ENCODE results near the gene TTLL6.
"Not testable (repeated sequence)": the region's sequence is repeated elsewhere in the genome, so short reads cannot be mapped to it uniquely, and the experiment has no call there.

Gene TTLL6

DNA sequence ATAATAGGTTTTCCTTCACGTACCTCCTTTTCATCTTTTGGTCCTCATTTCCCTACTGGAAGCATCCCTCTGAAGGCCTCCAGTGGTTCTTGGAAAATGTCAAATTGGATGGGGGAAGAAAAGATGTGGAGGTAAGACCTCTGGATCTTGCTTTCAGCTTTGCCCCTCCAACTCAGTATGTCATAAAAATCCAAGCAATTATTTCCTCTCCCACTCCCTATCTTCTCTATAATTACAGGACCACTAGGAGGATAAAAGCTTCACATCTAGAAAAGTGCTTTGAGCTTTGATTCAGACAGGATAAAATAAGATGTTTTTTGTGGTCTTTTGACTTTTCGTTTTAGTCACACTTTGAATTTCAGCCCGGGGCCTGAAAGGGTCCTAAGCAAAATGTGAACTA is 1.7 kb downstream of the TTLL6 start:
- DNase-seq (ENCODE audit: low read depth in 2 of 2): no peak

GRCh38 chr17:48814504-48814903 is 2.5 kb downstream of the TTLL6 start:
- peak; percentile 33 to 52 for DNase-seq (ENCODE audit: low read depth in 2 of 2)

- DNase-seq (ENCODE audit: low read depth in 2 of 2): no peak
Observed at GRCh38 chr17:48812001-48812400, 5.0 kb downstream of the TTLL6 start.

DNA sequence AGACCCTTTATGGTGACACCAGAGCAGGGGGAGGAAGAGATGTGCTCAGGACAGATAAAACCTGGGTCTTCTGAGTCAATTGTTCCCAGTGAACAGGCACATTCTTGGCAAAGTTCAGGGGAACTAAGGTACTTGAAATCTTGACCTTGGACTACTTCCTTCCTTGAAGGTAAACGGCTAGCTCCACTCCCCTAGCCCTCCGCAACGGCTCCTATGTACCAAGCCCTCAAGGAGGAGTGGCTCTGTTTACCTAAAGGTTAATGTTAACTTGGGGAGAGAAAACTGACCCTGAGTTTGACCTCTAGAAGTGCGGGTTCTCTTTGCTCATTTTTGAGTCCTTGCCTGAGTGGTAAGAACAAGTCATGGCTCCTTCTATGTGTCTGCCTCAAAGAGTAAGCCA is 7.8 kb downstream of the TTLL6 start:
- DNase-seq (ENCODE audit: low read depth in 2 of 2): no peak

- peak; percentile 62 to 66 for DNase-seq (ENCODE audit: low read depth in 2 of 2)
Observed at GRCh38 chr17:48804936-48805411, 12.1 kb downstream of the TTLL6 start.

DNA sequence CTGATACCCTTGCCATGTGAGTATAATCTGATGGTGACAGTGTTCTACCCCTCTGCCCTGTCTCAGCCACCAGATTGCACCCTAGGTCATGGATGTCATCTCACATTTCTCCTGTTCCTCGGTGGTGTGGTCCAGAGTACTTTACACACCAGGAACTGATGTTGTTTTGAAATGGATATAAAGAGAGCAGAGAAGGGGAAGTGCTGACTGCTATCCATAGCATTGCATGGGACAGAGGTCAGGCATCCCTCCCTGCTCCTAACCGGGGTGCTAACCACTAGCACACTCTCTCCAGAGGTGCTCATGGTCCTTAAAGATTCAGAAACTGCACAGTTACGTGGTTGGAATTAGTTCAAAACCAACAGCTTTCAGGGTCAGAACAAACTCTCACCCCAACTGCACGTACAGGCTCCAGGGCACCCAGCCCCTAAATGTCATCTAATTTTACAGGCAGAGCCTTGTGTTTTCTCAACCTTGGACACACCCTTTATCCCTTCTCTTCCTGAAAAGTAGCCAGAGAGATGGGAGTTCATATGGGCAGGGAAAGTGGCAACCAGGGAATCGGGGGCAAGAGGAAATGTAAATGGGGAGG is 16.3 kb downstream of the TTLL6 start:
- no peak for DNase-seq (ENCODE audit: low read depth in 2 of 2)

DNA sequence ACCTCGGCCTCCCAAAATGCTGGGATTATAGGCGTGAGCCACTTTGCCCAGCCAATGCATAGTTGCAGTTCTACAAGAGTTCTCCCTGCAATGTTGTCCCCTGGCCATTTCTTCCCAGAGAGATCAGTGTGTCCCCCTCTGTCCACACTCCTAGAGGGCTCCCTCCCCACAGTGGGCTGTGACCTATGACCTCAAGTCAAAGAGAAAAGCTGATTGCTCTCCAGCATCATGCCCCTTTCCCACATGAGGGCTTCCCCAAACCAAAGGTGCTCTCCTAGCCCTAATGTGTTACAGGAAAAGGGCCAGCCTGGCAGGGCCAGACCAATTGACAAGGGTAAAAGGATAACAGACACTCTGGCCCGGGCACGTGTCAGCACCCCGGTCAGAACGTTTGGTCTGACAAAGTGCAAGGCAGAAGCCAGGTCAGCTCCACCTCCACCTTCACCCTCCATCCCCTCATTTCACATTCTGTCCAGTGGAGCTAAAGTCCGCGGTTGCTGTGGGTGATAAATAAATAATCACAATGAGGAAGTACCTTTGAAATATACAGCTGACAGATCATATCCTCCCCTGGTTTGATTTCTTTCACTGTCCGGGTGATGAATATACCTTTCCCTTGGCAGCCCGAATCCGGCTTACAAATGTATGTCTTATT is 17.8 kb downstream of the TTLL6 start:
- DNase-seq (ENCODE audit: low read depth in 2 of 2): no peak

DNA sequence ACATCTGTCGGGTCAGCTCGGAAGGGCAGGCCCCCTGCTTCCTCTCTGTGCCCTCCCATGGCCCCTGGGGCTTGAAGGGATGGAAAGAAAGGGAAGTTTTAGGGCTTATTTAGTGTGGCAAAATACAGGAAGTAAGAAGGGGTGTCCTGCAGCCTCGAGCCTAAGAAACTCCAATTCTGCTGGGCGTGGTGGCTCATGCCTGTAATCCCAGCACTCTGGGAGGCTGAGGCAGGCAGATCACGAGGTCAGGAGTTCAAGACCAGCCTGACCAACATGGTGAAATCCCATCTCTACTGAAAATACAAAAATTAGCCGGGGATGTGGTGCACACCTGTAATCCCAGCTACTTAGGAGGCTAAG is 20.9 kb downstream of the TTLL6 start:
- DNase-seq (ENCODE audit: low read depth in 2 of 2): not testable (repeated sequence)

DNA sequence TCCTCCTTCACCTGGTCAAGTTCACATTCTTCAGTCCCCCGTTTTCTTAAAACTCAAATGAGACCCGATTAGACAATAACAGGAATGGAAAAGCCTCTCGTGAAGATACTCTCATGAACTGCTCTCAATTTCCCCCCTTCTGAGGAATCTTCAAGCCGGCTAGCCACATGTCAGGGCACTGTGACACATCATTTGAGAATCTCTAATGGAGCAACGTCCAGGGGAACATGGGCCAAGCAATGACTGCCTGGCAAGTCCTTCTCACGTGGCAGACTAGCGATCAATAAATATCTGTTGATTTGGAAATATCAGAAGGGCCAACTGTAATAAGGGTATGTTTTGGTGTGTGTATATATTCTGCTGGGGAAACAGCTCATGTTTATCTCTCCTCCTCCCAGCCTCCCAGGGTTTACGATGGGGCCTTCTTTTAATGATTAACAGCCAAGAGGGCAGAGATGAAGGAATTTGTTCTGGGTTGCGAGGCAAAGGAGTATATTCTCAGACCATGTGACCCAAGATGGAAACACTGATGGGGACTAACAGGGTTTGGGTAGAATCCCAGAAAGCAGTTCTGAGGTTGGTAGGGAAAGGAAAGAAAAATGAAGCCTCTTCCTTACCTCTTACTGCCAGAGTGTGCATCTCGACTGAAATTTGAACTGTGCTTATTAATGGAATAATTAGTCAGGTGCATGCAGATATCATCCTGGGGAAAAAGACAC is 21.4 kb downstream of the TTLL6 start:
- no peak for DNase-seq (ENCODE audit: low read depth in 2 of 2)

- no peak for DNase-seq (ENCODE audit: low read depth in 2 of 2)
Observed at GRCh38 chr17:48792033-48792798, 24.8 kb downstream of the TTLL6 start.

DNA sequence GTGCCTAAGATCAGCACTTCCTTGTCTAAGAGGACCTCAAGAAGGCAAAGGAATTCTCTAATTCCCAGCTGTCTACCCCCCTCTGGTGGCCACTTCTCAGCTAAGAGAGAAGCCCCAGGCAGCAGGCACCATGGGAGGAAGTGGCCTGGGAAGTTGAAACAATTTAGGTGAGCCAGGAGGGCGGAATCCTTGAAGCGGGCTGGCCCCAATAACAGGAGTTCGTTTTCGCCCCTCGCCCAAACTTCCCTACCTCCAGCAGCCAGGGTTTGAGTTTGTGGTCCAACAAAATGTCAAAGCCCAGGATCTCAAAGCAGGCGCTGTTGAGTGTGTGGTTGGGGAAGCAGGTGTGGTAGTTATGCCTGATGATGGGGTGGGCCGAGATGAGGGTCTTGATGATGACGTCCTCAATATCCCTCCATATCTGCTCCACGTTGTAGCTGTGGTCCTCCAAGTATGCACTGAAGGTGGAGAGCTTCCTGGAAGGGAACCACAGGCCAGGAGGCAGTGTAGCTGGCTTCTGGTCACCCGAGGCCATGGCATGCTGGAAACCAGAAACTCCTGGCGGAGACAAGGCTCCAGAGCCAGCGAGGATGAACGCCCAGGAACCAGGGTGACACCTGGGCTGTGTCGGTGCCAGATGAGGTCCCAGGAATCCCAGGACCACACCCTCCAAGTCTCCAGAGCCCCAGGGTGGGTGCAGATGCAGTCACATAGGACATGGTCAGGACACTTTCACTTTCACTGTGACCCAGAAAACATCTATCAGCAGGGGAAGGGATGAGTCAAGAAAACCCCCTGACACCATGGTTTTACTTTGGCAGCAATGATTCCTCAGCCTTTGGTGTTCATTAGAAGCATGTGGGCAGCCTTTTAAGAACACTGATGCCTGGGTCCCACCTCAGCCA is 25.6 kb downstream of the TTLL6 start:
- DNase-seq (ENCODE audit: low read depth in 2 of 2): peak in 1 of 2 donors; percentile 7

DNA sequence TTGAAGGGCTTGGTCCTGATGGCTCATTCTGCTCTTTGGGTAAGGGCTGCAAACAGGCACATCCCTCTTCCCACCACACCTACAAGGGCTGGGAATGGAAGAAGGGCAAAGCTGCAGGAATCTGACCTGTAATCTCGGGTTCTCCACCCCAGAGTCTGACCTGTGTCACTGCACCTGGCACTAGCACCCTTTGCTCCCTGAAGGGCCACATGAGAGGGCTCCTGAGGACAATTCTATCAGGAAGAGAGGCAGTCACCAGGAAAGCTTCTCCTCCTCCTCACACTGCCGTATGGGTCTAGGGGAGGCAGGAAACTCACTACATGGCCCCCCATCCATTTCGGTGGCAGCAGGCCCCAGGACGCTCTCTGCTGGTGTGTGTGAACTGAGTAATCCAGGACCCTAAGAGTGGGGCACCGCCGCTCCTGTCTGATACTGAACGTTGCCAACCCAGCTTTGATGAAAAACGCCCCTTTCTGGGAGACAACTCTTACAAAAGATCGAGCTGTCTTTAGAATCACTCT is 26.4 kb downstream of the TTLL6 start:
- no peak for DNase-seq (ENCODE audit: low read depth in 2 of 2)

- DNase-seq (ENCODE audit: low read depth in 2 of 2): no peak
Observed at GRCh38 chr17:48787828-48788227, 29.2 kb downstream of the TTLL6 start.

- DNase-seq (ENCODE audit: low read depth in 2 of 2): no peak
Observed at GRCh38 chr17:48779421-48779820, 37.6 kb downstream of the TTLL6 start.

GRCh38 chr17:48776602-48777001 is 40.4 kb downstream of the TTLL6 start:
- no peak for DNase-seq (ENCODE audit: low read depth in 2 of 2)

DNA sequence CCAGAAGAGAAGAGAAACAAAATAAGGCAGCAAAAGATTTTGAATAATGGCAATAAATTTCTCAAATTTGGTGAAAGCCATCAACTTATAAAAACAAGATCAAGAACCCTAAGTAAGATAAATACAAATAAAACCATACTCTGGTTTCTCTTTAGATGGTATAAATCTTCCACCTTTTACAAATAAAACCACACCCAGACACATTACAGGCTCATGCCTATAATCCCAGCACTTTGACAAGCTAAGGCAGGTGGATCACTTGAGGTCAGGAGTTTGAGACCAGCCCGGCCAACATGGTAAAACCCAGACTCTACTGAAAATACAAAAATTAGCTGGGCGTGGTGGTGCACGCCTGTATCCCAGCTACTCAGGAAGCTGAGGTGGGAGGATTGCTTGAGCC is 43.8 kb downstream of the TTLL6 start:
- DNase-seq (ENCODE audit: low read depth in 2 of 2): no peak

- DNase-seq (ENCODE audit: low read depth in 2 of 2): no peak
Observed at GRCh38 chr17:48770954-48771353, 46.1 kb downstream of the TTLL6 start.

DNA sequence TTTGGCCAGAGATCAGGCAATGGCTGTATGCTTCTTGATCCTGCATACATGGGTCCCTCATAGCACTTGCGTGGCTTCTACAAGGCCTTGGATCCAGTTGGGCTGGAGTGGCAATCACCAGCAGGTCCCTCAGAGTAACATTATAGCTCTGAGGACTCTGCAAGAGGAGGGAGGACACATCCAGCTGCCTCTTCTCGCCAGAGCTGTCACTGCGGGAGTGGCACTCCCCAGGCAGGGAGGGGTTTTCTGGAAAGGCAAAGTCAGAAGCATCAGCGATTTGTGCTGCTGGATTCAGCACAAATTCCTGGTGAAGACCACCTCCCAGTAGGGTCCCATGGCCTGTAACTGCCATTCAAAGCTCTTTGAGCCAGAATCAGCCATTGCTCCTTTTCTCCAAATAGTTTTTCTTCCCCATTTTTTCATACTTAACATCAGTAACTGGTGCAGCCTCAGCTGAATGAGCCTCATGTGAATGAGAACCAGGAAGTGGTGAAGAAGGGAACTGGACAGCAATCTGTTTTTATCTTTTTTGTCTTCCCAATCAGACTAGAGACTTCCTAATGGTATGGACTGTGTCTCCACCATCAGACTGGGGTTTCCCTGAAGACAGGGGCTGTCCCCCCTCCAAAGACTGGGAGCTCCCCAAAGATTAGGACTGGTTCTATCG is 47.9 kb downstream of the TTLL6 start:
- no peak for DNase-seq (ENCODE audit: low read depth in 2 of 2)

DNA sequence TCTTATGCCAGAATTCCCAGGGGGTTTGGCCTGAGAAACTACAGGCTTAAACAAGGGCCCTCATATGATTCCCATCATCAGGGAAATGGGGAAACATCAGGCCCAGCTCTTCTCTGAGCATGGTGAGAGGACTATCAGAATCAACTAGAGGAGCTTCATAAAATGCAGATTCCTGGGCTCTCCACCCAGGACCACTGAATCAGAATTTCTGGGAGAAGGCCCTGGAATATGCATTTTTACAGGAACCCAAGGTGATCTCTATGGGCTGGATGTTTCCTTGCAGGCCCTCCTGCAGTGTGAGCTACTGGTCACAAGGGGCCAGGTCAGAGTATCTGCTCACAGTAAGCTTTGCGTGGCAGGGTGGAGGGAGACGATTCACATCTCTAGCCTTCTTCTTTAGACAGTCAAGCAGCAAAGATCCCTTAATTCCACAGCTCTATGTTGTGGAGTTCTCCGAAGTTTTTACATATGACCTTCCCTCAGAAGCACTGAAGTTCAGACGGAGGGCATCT is 49.7 kb downstream of the TTLL6 start:
- no peak for DNase-seq (ENCODE audit: low read depth in 2 of 2)

GRCh38 chr17:48761114-48761513 is 55.9 kb downstream of the TTLL6 start:
- no peak for DNase-seq (ENCODE audit: low read depth in 2 of 2)
